MM.1S (cell line): ENCODE measurements around the gene GIPC1.

Experiments
- DNase-seq: peaks from one replicate; pipeline ENCODE4 v3.0.0-alpha.2; 2015
- H2AFZ ChIP-seq: fragments of 300-600 bp; sonication (generic); 2 replicates; pipeline ENCODE4 v1.6.0; 2016; ENCODE audit warnings: antibody characterized with exemption, low read length
- H3F3A ChIP-seq: fragments of 300-600 bp; sonication (generic); 2 replicates; pipeline ENCODE4 v1.6.1; 2016; ENCODE audit warnings: mild to moderate bottlenecking, antibody characterized with exemption, low read length, moderate library complexity, mixed read lengths; ENCODE audit not compliant: insufficient read depth
- H3K27ac ChIP-seq: fragments of 300-600 bp; sonication (generic); 2 replicates; pipeline ENCODE4 v1.5.1; 2016; ENCODE audit warnings: mild to moderate bottlenecking, low read length
- H3K27me3 ChIP-seq: fragments of 300-600 bp; sonication (generic); replicated peaks from 2 replicates; pipeline ENCODE4 v1.6.0; 2016; ENCODE audit warnings: low read length; ENCODE audit not compliant: insufficient read depth
- H3K36me3 ChIP-seq: fragments of 300-600 bp; sonication (generic); replicated peaks from 2 replicates; pipeline ENCODE4 v1.6.1; 2016; ENCODE audit warnings: mild to moderate bottlenecking, low read length, mixed read lengths; ENCODE audit not compliant: insufficient read depth
- H3K4me1 ChIP-seq: fragments of 300-600 bp; sonication (generic); 2 replicates; pipeline ENCODE4 v1.6.1; 2016; ENCODE audit warnings: low read length, mixed read lengths
- H3K4me2 ChIP-seq: fragments of 300-600 bp; sonication (generic); 2 replicates; pipeline ENCODE4 v1.6.0; 2016; ENCODE audit warnings: low read depth, low read length
- H3K4me3 ChIP-seq: fragments of 300-600 bp; sonication (generic); 2 replicates; pipeline ENCODE4 v1.5.1; 2016; ENCODE audit warnings: low read length, mixed read lengths
- H3K79me2 ChIP-seq: fragments of 300-600 bp; sonication (generic); 2 replicates; pipeline ENCODE4 v1.6.1; 2016; ENCODE audit warnings: mixed run types, low read length, mixed read lengths
- H3K9ac ChIP-seq: fragments of 300-600 bp; sonication (generic); 2 replicates; pipeline ENCODE4 v1.6.1; 2016; ENCODE audit warnings: low read length, mixed read lengths
- H3K9me2 ChIP-seq: fragments of 300-600 bp; sonication (generic); replicated peaks from 2 replicates; pipeline ENCODE4 v1.6.1; 2016; ENCODE audit warnings: mild to moderate bottlenecking, low read length, mixed read lengths; ENCODE audit not compliant: insufficient read depth
- H3K9me3 ChIP-seq: fragments of 300-600 bp; sonication (generic); replicated peaks from 2 replicates; pipeline ENCODE4 v1.6.1; 2016; ENCODE audit warnings: mild to moderate bottlenecking, low read length, mixed read lengths; ENCODE audit not compliant: insufficient read depth
- H4K20me1 ChIP-seq: fragments of 300-600 bp; sonication (generic); 2 replicates; pipeline ENCODE4 v1.6.1; 2016; ENCODE audit warnings: mild to moderate bottlenecking, low read length, moderate library complexity, mixed read lengths; ENCODE audit not compliant: insufficient read depth
- CTCF ChIP-seq: fragments of 300-600 bp; sonication (generic); IDR thresholded peaks from 2 replicates; pipeline ENCODE4 v1.5.1; 2016; ENCODE audit warnings: antibody characterized with exemption, low read length, mixed read lengths
- EZH2 ChIP-seq: fragments of 300-600 bp; sonication (generic); optimal IDR thresholded peaks from 2 replicates; pipeline ENCODE3; 2017; ENCODE audit warnings: low read depth, mild to moderate bottlenecking, antibody characterized with exemption, low read length, mixed read lengths
- EZH2phosphoT487 ChIP-seq: fragments of 300-600 bp; sonication (generic); IDR thresholded peaks from 2 replicates; pipeline ENCODE4 v1.6.1; 2018; ENCODE audit warnings: antibody characterized with exemption, low read length

The GIPC1 gene

GRCh38 chr19:14514215-14514863 lies 18.4 kb upstream of the GIPC1 start:
- H3K27me3 ChIP-seq: no peaks in the 10 kb centered on the region
- H3K9ac ChIP-seq: no peak overlapping the region
- no peak overlapping the region for H3K27ac ChIP-seq
- H3K4me2 ChIP-seq: no peak overlapping the region
- H3K36me3 ChIP-seq: peaks cover 23% of the 10 kb centered on the region
- H3K9me3 ChIP-seq: no peaks in the 10 kb centered on the region
- H4K20me1 ChIP-seq: peaks cover 19% of the 10 kb centered on the region
- H3K79me2 ChIP-seq: peaks cover 38% of the 10 kb centered on the region
- TF ChIP-seq CTCF: no peak
- no peak for TF ChIP-seq EZH2
- TF ChIP-seq EZH2phosphoT487: no peak
- peaks cover 32% of the 10 kb centered on the region for H3F3A ChIP-seq
- H3K9me2 ChIP-seq: no peaks in the 10 kb centered on the region
- no peak for DNase-seq
- H3K4me3 ChIP-seq: no peak overlapping the region
- peaks cover 16% of the 10 kb centered on the region for H3K4me1 ChIP-seq
- H2AFZ ChIP-seq: no peak overlapping the region

GRCh38 chr19:14512406-14512961 lies 16.6 kb upstream of the GIPC1 start:
- Histone ChIP-seq H3K9ac (no peak overlapping the region), H3K27ac (no peak overlapping the region), H3F3A (peaks cover 29% of the 10 kb centered on the region)

GRCh38 chr19:14511229-14511593 lies 15.3 kb upstream of the GIPC1 start:
- Histone ChIP-seq H3K9me2 (no peaks in the 10 kb centered on the region), H3K9me3 (no peaks in the 10 kb centered on the region), H3K27ac (no peak overlapping the region), H3K79me2 (peaks cover 19% of the 10 kb centered on the region), H2AFZ (no peak overlapping the region), H3K4me3 (no peak overlapping the region), H3F3A (peaks cover 28% of the 10 kb centered on the region), H3K9ac (no peak overlapping the region), H4K20me1 (peaks cover 9% of the 10 kb centered on the region), H3K27me3 (no peaks in the 10 kb centered on the region), H3K36me3 (peaks cover 18% of the 10 kb centered on the region), H3K4me2 (no peak overlapping the region), H3K4me1 (peaks cover 18% of the 10 kb centered on the region)
- no peak for DNase-seq
- TF ChIP-seq CTCF (no peak), EZH2phosphoT487 (no peak), EZH2 (no peak)

More at GRCh38 chr19:14512406-14512961, 16.6 kb upstream of the GIPC1 start:
- peaks cover 19% of the 10 kb centered on the region for H4K20me1 ChIP-seq
- no peak overlapping the region for H2AFZ ChIP-seq
- no peaks in the 10 kb centered on the region for H3K9me3 ChIP-seq
- no peak overlapping the region for H3K4me2 ChIP-seq
- H3K36me3 ChIP-seq: peaks cover 23% of the 10 kb centered on the region
- no peak for DNase-seq
- no peak overlapping the region for H3K4me3 ChIP-seq
- H3K4me1 ChIP-seq: peaks cover 17% of the 10 kb centered on the region
- no peak for TF ChIP-seq EZH2phosphoT487
- TF ChIP-seq CTCF: no peak
- TF ChIP-seq EZH2: no peak
- H3K79me2 ChIP-seq: peaks cover 32% of the 10 kb centered on the region
- no peaks in the 10 kb centered on the region for H3K27me3 ChIP-seq
- H3K9me2 ChIP-seq: no peaks in the 10 kb centered on the region
